Prostate gland (tissue), 2 donors: Measurements from ENCODE around the gene ARHGAP6. TPM values are rescaled to one million over a fixed set of nuclear protein-coding genes. Genes with fewer than 3 reads are reported as not detected.

ENCODE experiments used
- DNase-seq: peaks from one replicate; pipeline ENCODE4 v3.0.0-alpha.2; 2019; ENCODE audit warnings: low spot score
- H3K27ac ChIP-seq, 2 donors: fragments of 200-600 bp; sonication (generic); 2 replicates each; pipeline ENCODE4 v1.5.1; 2017 to 2019
- H3K27me3 ChIP-seq: fragments of 200-600 bp; sonication (generic); replicated peaks from 2 replicates; pipeline ENCODE4 v1.5.1; 2019; ENCODE audit not compliant: insufficient read depth
- H3K36me3 ChIP-seq, 2 donors: fragments of 200-600 bp; sonication (generic); 1 replicate in 1 of 2; 2 replicates in 1 of 2; pipeline versions ENCODE4 v1.5.1 to v1.8.1; 2017 to 2019
- H3K4me1 ChIP-seq: fragments of 200-600 bp; sonication (generic); replicated peaks from 2 replicates; pipeline ENCODE4 v1.5.1; 2019
- H3K4me3 ChIP-seq, 2 donors: fragments of 200-600 bp; sonication (generic); 2 replicates each; pipeline ENCODE4 v1.5.1; 2017 to 2019
- H3K9me3 ChIP-seq: fragments of 200-600 bp; sonication (generic); 2 replicates; pipeline ENCODE4 v1.5.1; 2017
- POLR2A ChIP-seq: fragments of 450-650 bp; IDR thresholded peaks from one replicate; pipeline ENCODE4 v1.6.1; 2016; ENCODE audit warnings: antibody characterized with exemption, mild to moderate bottlenecking
- POLR2AphosphoS5 ChIP-seq: sonication (generic); formaldehyde crosslinking; IDR thresholded peaks from one replicate; pipeline ENCODE4 v1.6.1; 2017; ENCODE audit warnings: antibody characterized with exemption
- WGBS: methylation state at CpG from one replicate; pipeline ENCODE4 v1.1.5; 2018; 5-methylcytosine and 5-hydroxymethylcytosine counted together
- intact Hi-C: fragments of 100-400 bp; cut with DNase I; formaldehyde crosslinking; loops from one replicate; pipeline ENCODE4 v1.14.2; 2022
- total RNA-seq, 2 donors: library from RNA; depleted of rRNA; stranded (reverse); fragments of >200 nt; gene quantifications; one replicate each; pipeline ENCODE4 v1.1.0, GENCODE V29; 2016
- TF ChIP-seq, protein P1 (sequence below), 4 experiments: fragments of 200-600 bp in 2 of 4; fragments of 450-650 bp in 2 of 4; sonication (generic) in 2 of 4; IDR thresholded peaks; 1 replicate in 3 of 4; 2 replicates in 1 of 4; pipeline ENCODE4 v1.5.1; 2016 to 2019; ENCODE audit warnings: antibody characterized with exemption in 4 of 4, mild to moderate bottlenecking in 2 of 4, moderate library complexity in 2 of 4

The ARHGAP6 gene
- total RNA-seq, 2 donors from 2014 or later, result 72.6 to 73.7 TPM

DNA sequence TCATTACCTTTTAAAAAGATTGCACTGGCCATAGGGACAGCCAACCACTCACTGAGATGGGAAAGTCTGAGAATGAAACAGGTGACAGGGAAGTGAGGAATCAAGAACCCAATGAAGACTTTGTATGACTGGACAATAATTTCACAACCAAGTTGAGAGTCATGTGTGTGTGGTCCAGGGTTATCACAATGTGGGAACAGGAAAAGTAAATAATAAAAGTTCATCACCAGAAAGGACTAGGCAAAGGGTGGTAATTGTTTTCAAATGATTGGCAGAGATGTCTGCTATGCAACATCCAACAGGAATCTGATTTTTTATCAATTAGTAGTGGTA is 243.2 kb downstream of the ARHGAP6 start:
- DNase-seq, result no peak
- intact Hi-C loops, result no loop called here
- H3K4me3 ChIP-seq, result no peak overlapping the region
- no peaks in the 10 kb centered on the region for H3K27me3 ChIP-seq
- no peaks in the 10 kb centered on the region for H3K4me1 ChIP-seq
- H3K9me3 ChIP-seq, result no peaks in the 10 kb centered on the region
- TF ChIP-seq POLR2A, result no peak
- H3K36me3 ChIP-seq, result no peaks in the 10 kb centered on the region
- H3K27ac ChIP-seq, result peak overlapping the region; percentile 39 to 57

DNA sequence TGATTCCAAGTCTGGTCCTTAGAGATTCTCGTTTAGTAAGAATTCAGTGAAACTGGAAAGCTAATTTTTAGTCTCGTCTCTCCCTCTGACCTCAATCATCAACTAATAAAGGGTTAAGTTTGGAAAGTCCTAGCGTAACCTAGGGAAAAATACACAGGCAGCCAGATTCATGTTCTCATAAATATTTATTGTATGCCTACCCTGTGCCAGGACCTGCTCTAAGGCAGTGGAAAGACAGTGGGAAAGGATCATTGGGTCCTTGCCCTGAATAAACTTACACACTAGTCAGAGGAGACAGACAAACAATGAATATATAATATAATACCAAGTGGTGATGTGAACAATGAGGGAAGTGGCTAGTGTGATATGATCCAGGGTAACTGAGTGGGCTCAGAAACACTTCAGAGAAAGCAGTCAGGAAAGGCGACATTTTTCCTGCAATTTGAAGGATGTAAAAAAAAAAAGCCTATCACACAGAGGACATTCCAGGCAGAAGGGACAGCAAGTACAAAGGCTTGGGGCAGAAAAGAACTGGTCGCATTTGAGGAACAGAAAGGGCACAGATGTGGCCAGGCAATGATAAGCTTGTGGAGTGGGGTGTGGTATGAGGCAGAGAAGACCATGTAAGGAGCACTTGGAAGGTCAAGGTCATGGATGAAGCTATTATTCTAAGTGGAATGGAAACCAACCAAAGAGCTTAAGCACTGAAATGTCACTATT is 243.8 kb downstream of the ARHGAP6 start:
- Histone ChIP-seq H3K27me3 (no peaks in the 10 kb centered on the region), H3K9me3 (no peaks in the 10 kb centered on the region), H3K27ac (peak overlapping the region; percentile 39 to 57), H3K4me3 (no peak overlapping the region), H3K36me3 (no peaks in the 10 kb centered on the region), H3K4me1 (no peaks in the 10 kb centered on the region)
- intact Hi-C loops, result no loop called here
- WGBS, result 9% methylated on average over 5 of the region's 5 CpGs
- TF ChIP-seq, protein P1, sequence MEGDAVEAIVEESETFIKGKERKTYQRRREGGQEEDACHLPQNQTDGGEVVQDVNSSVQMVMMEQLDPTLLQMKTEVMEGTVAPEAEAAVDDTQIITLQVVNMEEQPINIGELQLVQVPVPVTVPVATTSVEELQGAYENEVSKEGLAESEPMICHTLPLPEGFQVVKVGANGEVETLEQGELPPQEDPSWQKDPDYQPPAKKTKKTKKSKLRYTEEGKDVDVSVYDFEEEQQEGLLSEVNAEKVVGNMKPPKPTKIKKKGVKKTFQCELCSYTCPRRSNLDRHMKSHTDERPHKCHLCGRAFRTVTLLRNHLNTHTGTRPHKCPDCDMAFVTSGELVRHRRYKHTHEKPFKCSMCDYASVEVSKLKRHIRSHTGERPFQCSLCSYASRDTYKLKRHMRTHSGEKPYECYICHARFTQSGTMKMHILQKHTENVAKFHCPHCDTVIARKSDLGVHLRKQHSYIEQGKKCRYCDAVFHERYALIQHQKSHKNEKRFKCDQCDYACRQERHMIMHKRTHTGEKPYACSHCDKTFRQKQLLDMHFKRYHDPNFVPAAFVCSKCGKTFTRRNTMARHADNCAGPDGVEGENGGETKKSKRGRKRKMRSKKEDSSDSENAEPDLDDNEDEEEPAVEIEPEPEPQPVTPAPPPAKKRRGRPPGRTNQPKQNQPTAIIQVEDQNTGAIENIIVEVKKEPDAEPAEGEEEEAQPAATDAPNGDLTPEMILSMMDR (IDR thresholded peaks at IDR 0.05), result no peak
- TF ChIP-seq POLR2AphosphoS5 (peak; percentile 67), POLR2A (no peak)
- peak; percentile 38 for DNase-seq

DNA sequence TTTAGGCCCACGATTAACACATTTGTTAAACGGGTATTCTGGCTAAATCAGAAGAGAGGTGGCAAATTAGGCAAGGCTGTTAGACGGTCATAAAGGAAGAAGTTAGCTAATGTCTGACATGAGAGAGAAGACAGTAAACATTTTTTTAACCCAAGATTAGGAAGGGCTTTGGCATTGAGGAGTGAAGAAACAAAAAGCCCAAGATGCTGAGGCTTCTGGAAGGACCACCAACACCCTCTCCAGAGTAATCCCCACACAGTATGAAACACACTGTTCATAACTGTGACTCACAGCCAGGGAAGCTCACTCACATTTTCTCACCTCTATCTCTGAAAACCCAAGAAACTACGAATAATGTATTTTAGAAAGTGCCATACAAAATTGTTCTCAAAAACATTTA is 244.9 kb downstream of the ARHGAP6 start:
- Histone ChIP-seq H3K27me3 (no peaks in the 10 kb centered on the region), H3K4me1 (no peaks in the 10 kb centered on the region), H3K9me3 (no peaks in the 10 kb centered on the region), H3K36me3 (no peaks in the 10 kb centered on the region), H3K27ac (peak overlapping the region; percentile 39 to 57), H3K4me3 (no peak overlapping the region)
- 64% methylated on average over 4 of the region's 4 CpGs for WGBS
- TF ChIP-seq, protein P1 (IDR thresholded peaks at IDR 0.05), result no peak
- no peak for TF ChIP-seq POLR2AphosphoS5
- TF ChIP-seq POLR2A, result no peak
- intact Hi-C loops, result no loop called here
- no peak for DNase-seq

DNA sequence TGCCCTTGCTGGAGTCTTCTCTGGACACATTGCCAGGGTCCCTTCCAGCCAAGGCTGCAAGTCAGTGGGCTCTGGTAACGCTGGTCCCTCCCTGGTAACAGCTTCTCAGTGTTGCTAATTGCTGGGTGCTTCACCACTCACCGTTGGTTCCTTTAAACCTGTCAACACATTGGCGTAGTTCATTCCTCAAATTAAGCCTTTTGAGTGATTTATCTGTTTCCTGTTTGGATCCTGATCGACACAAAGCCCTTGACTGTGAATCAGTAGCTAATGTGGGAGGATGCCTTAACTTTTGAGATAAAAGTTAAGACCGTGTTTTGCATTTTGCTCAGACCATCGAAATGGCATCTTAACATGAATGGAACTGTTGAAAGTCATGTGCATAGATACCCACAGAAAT is 246.6 kb downstream of the ARHGAP6 start:
- H3K4me3 ChIP-seq, result no peak overlapping the region
- no peak for DNase-seq
- no peaks in the 10 kb centered on the region for H3K4me1 ChIP-seq
- 64% methylated on average over 6 of the region's 6 CpGs for WGBS
- intact Hi-C loops, result no loop called here
- no peaks in the 10 kb centered on the region for H3K27me3 ChIP-seq
- no peaks in the 10 kb centered on the region for H3K36me3 ChIP-seq
- H3K9me3 ChIP-seq, result no peaks in the 10 kb centered on the region
- H3K27ac ChIP-seq, result no peak overlapping the region
- TF ChIP-seq, protein P1 (IDR thresholded peaks at IDR 0.05), result no peak
- TF ChIP-seq POLR2AphosphoS5 (no peak), POLR2A (no peak)

DNA sequence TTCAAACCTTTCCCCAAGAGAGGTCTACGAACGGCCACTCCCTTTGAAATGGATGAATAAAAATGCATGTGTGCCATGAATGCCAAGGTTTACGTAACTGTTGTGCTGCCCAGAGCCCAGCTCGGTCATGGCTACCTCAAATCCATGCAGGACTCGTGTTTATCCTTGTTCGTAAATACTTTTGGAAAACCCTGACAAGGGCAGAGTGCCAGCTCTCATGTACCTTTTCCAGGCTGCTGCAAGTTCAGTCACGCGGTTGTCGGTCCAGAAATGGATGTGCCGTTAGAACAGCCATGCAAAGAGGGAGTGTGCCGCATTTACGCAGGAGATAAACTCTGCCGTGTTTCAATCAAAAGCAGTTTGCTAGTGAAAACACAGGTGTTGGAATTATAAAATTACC is 249.1 kb downstream of the ARHGAP6 start:
- intact Hi-C loops, result no loop called here
- DNase-seq, result peak; percentile 78
- H3K36me3 ChIP-seq, result no peaks in the 10 kb centered on the region
- TF ChIP-seq POLR2AphosphoS5 (peak; percentile 52), POLR2A (no peak)
- no peaks in the 10 kb centered on the region for H3K27me3 ChIP-seq
- H3K27ac ChIP-seq, result no peak overlapping the region
- WGBS, result 33% methylated on average over 11 of the region's 13 CpGs
- no peaks in the 10 kb centered on the region for H3K9me3 ChIP-seq
- no peak overlapping the region for H3K4me3 ChIP-seq
- H3K4me1 ChIP-seq, result no peaks in the 10 kb centered on the region

DNA sequence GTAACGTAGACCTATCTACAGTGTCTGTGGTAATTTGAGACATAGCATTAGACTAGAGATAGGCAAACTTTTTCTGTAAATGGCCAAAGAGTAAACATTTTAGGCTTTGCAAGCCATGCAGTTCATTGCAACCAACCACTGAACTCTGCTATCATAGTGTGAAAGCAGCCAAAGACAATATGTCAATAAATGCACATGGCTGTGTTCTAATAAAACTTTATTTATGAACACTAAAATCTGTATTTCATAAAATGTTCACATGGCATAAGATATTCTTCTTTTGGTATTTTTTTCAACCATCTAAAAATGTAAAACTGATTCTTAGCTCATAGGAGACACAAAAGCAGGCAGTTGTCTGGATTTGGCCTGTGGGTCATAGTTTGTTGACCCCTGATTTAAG is 251.6 kb downstream of the ARHGAP6 start:
- no peak for DNase-seq
- H3K36me3 ChIP-seq, result no peaks in the 10 kb centered on the region
- 85% methylated on average over 1 of the region's 1 CpG for WGBS
- H3K4me3 ChIP-seq, result no peak overlapping the region
- H3K9me3 ChIP-seq, result no peaks in the 10 kb centered on the region
- intact Hi-C loops, result no loop called here
- H3K4me1 ChIP-seq, result no peaks in the 10 kb centered on the region
- H3K27me3 ChIP-seq, result no peaks in the 10 kb centered on the region
- no peak for TF ChIP-seq POLR2AphosphoS5
- TF ChIP-seq POLR2A, result no peak
- TF ChIP-seq, protein P1 (IDR thresholded peaks at IDR 0.05), result no peak
- H3K27ac ChIP-seq, result no peak overlapping the region
